ENCODE measurements around the gene LPP. TPM values are rescaled to one million over a fixed set of nuclear protein-coding genes. Genes with fewer than 3 reads are reported as not detected.

Gene LPP
- total RNA-seq, 6 donors from 2014 or later, result 86.0 to 196 (median 160) TPM

- peaks cover 5 to 6% (median 6%) of the 10 kb centered on the region in 4 donors for H3K4me1 ChIP-seq
- TF ChIP-seq EP300 (IDR thresholded peaks at IDR 0.05) (no peak), CTCF (IDR thresholded peaks at IDR 0.05) (no peak), POLR2A (IDR thresholded peaks at IDR 0.05) (no peak), POLR2AphosphoS5 (IDR thresholded peaks at IDR 0.05) (no peak)
- WGBS, 2 donors, result 76 to 83% methylated on average over 3 of the region's 3 CpGs
- no peak overlapping the region for H3K27ac ChIP-seq
- no peaks in the 10 kb centered on the region for H3K27me3 ChIP-seq
- H3K9me3 ChIP-seq, result no peaks in the 10 kb centered on the region
- no peaks in the 10 kb centered on the region for H3K36me3 ChIP-seq
- ATAC-seq (ENCODE audit: low FRiP score in 2 of 2) (no peak), DNase-seq (no peak)
- H3K4me3 ChIP-seq, result no peak overlapping the region
Measured at GRCh38 chr3:188206787-188207186, 52.8 kb downstream of the LPP start.

- H3K36me3 ChIP-seq, result no peaks in the 10 kb centered on the region
- no peaks in the 10 kb centered on the region for H3K27me3 ChIP-seq
- DNase-seq (no peak), ATAC-seq (ENCODE audit: low FRiP score in 2 of 2) (no peak)
- H3K9me3 ChIP-seq, result no peaks in the 10 kb centered on the region
- peaks cover 7 to 18% (median 12%) of the 10 kb centered on the region in 4 donors for H3K4me1 ChIP-seq
- 84 to 92% methylated on average over 4 to 5 of the region's 5 CpGs for WGBS, 2 donors
- H3K27ac ChIP-seq, result no peak overlapping the region
- H3K4me3 ChIP-seq, result no peak overlapping the region
- TF ChIP-seq POLR2A (IDR thresholded peaks at IDR 0.05) (no peak), POLR2AphosphoS5 (IDR thresholded peaks at IDR 0.05) (no peak), EP300 (IDR thresholded peaks at IDR 0.05) (no peak), CTCF (IDR thresholded peaks at IDR 0.05) (no peak)
Measured at GRCh38 chr3:188207941-188208515, 54.1 kb downstream of the LPP start.

- peaks cover 9 to 21% (median 14%) of the 10 kb centered on the region in 4 donors for H3K4me1 ChIP-seq
- no peak for DNase-seq
- TF ChIP-seq CTCF (IDR thresholded peaks at IDR 0.05) (no peak), POLR2A (IDR thresholded peaks at IDR 0.05) (no peak), EP300 (IDR thresholded peaks at IDR 0.05) (no peak), POLR2AphosphoS5 (IDR thresholded peaks at IDR 0.05) (no peak)
- no peak overlapping the region for H3K27ac ChIP-seq
- H3K9me3 ChIP-seq, result no peaks in the 10 kb centered on the region
- H3K27me3 ChIP-seq, result no peaks in the 10 kb centered on the region
- H3K4me3 ChIP-seq, result no peak overlapping the region
- no peak for ATAC-seq (ENCODE audit: low FRiP score in 2 of 2)
- H3K36me3 ChIP-seq, result no peaks in the 10 kb centered on the region
- 84 to 88% methylated on average over 7 of the region's 7 CpGs for WGBS, 2 donors
Measured at GRCh38 chr3:188208516-188208981, 54.6 kb downstream of the LPP start.

GRCh38 chr3:188209034-188209433 is 55.1 kb downstream of the LPP start:
- H3K27ac ChIP-seq, result no peak overlapping the region
- WGBS, 2 donors, result 65 to 87% methylated on average over 3 of the region's 3 CpGs

More at GRCh38 chr3:188209034-188209433, 55.1 kb downstream of the LPP start:
- TF ChIP-seq EP300 (IDR thresholded peaks at IDR 0.05) (no peak), POLR2AphosphoS5 (IDR thresholded peaks at IDR 0.05) (no peak), CTCF (IDR thresholded peaks at IDR 0.05) (no peak), POLR2A (IDR thresholded peaks at IDR 0.05) (no peak)
- no peak for ATAC-seq (ENCODE audit: low FRiP score in 2 of 2)
- no peak overlapping the region for H3K4me3 ChIP-seq
- no peaks in the 10 kb centered on the region for H3K36me3 ChIP-seq
- H3K4me1 ChIP-seq, result peaks cover 11 to 24% (median 18%) of the 10 kb centered on the region in 4 donors
- no peak for DNase-seq
- H3K27me3 ChIP-seq, result no peaks in the 10 kb centered on the region
- no peaks in the 10 kb centered on the region for H3K9me3 ChIP-seq
